Retina (tissue), 1 donor: ENCODE measurements around the gene PALM3.
"Not testable (repeated sequence)": the region's sequence is repeated elsewhere in the genome, so short reads cannot be mapped to it uniquely, and the experiment has no call there.

Experiments used
- DNase-seq: peaks from one replicate; pipeline ENCODE4 v3.0.0-alpha.2; 2016

PALM3 gene

DNA sequence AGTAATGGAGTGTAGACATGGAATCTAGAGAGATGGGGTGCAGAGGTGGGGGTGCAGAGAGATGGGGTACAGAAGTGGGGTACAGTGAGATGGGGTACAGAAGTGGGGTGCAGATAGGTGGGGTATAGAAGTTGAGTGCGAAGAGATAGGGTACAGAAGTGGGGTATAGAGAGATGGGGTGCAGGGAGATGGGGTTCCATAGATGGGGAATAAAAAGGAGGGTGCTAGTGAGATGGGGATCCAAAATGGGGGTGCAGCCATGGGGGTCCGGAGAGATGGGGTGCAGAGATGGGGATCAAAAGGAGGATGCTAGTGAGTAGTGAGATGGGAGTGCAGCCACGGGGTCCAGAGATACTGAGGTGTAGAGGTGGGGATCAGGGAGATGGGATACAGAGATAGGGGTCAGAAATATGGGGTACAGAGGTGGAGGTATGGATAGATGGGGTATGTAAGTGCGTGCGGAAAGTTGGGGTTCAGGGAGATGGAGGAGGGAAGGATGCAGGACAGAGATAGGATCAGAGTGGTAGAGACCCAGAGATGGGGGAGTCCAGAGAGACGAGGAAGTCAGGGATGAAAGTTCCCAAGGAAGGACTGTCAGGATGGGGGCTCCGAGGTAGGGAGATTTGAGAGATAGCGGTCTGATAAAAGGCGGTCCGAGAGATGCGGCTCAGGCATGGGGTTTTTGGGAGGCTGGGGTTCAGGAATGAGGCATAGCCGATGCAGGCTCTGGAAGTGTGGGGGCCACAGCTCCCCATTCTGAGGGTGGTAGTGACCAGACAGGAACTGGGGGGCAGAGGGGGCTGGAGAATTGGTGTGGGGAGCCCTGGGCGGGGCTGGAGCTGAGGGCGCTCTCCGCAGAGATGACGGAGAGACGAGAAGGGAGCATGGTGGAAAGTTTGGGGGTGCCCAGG is 3.4 kb downstream of the PALM3 start:
- DNase-seq: no peak

DNA sequence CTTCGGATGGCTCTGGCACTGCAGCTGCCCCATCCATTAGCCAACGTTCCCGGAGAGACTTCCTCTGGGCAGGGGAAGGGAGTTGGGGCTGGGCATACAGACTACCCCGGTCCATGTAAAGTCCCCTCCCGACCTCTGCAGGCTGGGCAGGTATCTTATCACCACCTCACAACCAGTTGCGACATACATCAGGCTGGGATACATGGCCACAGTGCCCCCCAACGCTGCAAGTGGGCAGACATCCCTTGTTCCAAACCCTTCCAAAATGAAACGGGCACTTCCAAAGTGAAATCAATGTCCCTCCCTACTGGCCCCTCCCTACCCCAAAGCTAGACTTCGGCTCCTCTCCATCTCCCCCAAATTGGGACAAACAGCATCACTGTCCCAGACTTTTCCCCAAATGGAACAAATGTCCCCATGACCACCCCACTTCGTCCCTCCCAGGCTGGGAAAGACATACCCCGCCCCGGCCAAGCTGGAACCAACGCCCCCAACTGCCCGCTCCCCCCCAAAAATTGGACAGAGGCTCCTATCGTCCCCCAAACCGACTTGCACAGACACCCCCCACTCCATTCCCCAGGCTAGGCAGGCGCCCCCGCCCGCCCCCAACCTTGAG is 5.0 kb downstream of the PALM3 start:
- DNase-seq: no peak

- DNase-seq: no peak
Observed at GRCh38 chr19:14056069-14056666, 5.7 kb downstream of the PALM3 start.

- DNase-seq: no peak
Observed at GRCh38 chr19:14055396-14055795, 6.5 kb downstream of the PALM3 start.

- DNase-seq: no peak
Observed at GRCh38 chr19:14054721-14055120, 7.2 kb downstream of the PALM3 start.

GRCh38 chr19:14054099-14054498 is 7.8 kb downstream of the PALM3 start:
- DNase-seq: no peak

GRCh38 chr19:14053500-14053899 is 8.4 kb downstream of the PALM3 start:
- no peak for DNase-seq

- DNase-seq: no peak
Observed at GRCh38 chr19:14053032-14053431, 8.8 kb downstream of the PALM3 start.

DNA sequence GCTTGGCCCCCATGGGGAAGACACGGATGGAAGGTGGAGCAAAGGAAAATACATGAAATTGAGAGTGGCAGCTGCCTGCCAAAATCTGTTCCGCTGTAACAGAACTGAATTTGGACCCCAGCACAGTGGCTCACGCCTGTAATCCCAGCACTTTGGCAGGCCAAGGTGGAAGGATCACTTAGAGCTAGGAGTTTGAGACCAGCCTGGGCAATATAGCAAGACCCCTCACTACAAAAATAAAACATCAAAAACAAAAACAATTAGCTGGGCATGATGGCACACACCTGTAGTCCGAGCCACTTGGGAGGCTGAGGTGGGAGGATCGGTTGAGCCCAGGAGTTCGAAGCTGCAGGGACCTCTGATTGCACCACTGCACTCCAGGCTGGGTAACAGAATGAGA is 9.4 kb downstream of the PALM3 start:
- no peak for DNase-seq

- DNase-seq: no peak
Observed at GRCh38 chr19:14051980-14052379, 9.9 kb downstream of the PALM3 start.

GRCh38 chr19:14050961-14051360 is 10.9 kb downstream of the PALM3 start:
- DNase-seq: not testable (repeated sequence)

- no peak for DNase-seq
Observed at GRCh38 chr19:14050512-14050911, 11.4 kb downstream of the PALM3 start.

- DNase-seq: no peak
Observed at GRCh38 chr19:14048443-14049153, 13.3 kb downstream of the PALM3 start.

- DNase-seq: not testable (repeated sequence)
Observed at GRCh38 chr19:14047866-14048265, 14.0 kb downstream of the PALM3 start.

GRCh38 chr19:14042659-14043608 is 18.9 kb downstream of the PALM3 start:
- peak; percentile 58 for DNase-seq

GRCh38 chr19:14039181-14039580 is 22.7 kb downstream of the PALM3 start:
- DNase-seq: no peak

DNA sequence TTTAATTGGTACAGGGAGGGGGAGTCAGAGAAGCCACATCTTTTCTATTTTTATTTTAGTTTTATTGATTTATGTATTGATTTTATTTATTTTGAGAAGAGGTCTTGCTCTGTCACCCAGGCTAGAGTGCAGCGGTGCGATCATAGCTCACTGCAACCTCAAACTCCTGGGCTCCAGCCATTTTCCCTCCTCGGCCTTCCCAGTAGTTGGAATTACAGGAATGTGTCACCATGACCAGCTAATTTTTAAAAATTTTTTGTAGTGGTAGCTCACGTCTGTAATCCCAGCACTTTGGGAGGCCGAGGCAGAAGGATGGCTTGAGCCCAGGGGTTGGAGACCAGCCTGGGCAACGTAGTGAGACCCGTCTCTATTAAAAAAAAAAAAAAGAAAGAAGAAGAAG is 26.2 kb downstream of the PALM3 start:
- no peak for DNase-seq

- DNase-seq: not testable (repeated sequence)
Observed at GRCh38 chr19:14035159-14035558, 26.7 kb downstream of the PALM3 start.

DNA sequence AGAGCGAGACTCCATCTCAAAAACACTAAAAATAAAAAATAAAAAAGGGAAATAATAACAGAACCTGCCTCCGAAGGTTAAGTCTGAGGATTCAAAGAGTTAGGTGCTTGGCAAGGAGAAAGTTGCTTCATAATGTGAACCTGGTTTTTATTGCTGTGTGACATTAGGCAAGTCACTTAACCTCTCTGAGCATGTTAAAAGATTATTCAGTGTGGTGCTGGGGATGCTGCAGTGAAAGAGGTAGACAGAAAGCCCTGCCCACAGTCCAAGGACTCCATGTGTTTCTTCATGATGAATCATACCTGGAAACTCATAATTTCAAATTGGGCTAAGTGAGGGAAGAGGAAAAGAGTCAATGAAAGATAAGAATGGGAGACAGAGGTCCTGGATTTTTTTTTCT is 27.9 kb downstream of the PALM3 start:
- DNase-seq: no peak

DNA sequence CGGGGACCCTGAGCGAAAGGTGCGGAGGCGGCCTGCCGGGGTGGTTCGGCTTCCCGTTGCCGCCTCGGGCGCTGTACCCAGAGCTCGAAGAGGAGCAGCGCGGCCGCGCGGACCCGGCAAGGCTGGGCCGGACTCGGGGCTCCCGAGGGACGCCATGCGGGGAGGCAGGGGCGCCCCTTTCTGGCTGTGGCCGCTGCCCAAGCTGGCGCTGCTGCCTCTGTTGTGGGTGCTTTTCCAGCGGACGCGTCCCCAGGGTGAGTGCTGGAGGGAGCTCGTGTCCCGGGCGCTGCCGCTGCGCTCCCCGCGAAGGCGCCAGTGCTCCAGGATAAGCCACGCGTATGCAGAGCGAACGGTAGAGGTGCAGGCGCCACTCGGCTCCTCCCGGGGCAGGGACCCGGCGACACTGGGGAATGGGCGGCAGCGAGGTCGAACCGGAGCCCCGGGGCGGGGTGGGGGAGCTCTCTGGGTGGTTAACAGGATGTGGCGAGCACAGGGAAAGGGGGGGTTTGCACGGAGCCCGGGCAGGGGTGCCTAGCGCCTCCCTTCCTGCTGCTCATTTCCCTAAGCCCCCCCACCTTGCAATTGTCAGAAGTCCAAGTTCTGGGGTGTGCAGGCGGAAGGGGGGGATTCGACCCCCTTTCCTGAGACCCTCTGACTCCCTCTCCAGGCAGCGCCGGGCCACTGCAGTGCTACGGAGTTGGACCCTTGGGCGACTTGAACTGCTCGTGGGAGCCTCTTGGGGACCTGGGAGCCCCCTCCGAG is 30.0 kb downstream of the PALM3 start, which contains the start of gene IL27RA:
Gene IL27RA, plus strand, starts transcription at position 44 of the 762 bp plus-strand sequence. Its CDS starts 111 bp downstream, at position 155.
- DNase-seq: peak; percentile 83
